Glomerular visceral epithelial cell (primary cell): ENCODE measurements around the gene PID1.

Experiments used
- DNase-seq: peaks from one replicate; pipeline ENCODE4 v3.0.0-alpha.2; 2016; ENCODE audit errors: extremely low spot score

The PID1 gene

DNA sequence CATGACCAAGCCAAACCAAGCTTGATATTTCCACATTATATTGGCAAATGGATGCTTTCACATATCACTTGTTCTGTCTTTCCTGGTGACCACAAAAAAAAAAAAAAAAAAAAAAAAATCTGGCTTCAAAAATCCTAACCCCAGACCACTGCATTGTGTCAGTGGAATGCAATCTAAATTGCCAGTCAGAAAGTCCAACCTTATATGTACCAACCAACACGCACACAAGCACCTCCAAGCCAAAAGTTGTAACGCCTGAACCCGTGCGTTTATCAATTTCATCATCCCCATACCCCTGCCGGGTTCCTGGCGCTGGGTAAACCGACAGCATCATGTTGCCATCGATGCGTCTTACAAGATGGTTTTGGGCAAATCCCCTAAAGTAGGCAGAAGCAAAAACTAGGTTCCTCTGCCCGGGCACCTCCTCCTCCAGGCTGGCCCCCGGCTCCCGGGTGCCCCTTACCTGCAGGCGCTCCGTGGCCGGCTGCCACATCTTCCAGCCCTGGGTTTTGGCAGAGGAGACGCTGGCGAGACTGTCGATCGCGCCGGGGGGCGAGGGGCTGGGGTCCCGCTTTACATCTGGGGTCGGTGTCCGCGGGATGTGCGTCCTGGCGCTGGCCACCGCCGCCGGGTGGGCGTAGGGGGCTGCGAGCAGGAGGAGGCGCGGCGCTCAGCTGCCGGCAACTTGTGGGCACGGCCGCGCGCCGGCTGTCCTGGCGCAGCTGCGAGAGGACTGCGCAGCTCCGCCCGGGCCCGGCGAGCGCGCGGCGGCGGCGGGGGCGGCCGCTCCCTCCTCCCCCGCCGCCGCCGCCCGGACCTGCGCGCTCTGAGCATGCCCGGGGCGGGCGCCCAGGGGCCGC lies at the start of gene PID1:
TSS of gene PID1 (minus strand) at position 737 of the 860 bp plus-strand sequence. CDS start at position 493, 244 bp downstream.
- no peak for DNase-seq

- no peak for DNase-seq
These were observed 48.5 kb upstream of the PID1 start for GRCh38 chr2:229319558-229319957.

DNA sequence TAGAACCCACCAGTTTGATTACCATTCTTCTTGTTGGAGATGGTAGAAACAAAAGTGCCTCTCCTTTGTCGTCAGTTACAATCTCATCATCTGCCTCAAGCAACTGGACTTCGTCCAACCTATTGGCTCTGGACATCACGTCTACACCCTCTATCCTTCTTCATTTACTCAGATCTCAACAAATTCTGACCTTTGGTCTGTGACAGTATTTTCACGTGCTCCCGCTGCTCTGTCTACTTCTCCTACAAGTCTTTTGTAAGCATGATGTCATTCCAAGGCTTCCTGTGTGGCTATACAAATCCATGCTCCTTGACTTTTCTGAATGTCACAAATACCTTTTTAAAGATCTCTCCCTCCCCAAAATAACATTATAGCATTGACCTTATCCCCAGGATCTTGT lies 43.0 kb upstream of the PID1 start:
- no peak for DNase-seq

GRCh38 chr2:229313591-229313990 lies 42.5 kb upstream of the PID1 start:
- DNase-seq = no peak

GRCh38 chr2:229301237-229301636 lies 30.1 kb upstream of the PID1 start:
- no peak for DNase-seq

DNA sequence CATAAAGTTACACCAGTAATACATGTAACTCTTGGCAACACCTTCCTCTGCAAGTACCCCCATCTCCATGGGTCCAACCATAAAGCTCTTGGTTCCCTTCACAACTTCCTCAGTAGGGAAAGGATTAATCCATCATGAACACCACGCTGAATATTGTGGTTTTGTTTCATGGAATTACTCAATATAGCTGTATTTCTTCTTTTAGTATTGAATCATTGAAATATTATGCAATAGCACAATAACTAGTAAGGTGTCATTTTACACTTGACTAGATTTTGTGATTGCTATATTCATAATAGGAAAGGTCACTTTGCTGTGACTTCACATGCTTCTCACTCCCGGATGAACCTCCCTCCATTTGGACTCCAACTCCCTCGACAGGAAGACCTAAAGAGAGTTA lies 29.7 kb upstream of the PID1 start:
- DNase-seq = no peak

- no peak for DNase-seq
These were observed 29.3 kb upstream of the PID1 start for GRCh38 chr2:229300371-229300770.

- no peak for DNase-seq
These were observed 26.2 kb upstream of the PID1 start for GRCh38 chr2:229297247-229297646.

GRCh38 chr2:229296536-229296935 lies 25.4 kb upstream of the PID1 start:
- no peak for DNase-seq

DNA sequence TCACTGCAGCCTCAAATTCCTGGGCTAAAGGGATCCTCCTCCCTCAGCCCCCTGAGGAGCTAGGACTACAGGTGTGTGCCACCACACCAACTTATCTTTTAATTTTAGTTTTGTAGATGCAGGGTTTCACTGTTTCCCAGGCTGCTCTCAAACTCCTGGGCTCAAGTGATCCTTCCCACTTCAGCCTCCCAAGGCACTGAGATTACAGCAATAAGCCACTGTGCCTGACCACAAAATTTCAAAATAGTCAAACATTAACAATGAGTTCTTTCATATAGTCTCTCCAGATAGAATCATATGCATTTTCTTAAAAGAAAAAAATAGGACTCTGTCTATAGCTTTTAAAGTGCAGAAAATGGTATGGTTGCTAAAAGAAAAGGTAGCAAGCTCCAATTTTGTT lies 24.9 kb upstream of the PID1 start:
- no peak for DNase-seq

DNA sequence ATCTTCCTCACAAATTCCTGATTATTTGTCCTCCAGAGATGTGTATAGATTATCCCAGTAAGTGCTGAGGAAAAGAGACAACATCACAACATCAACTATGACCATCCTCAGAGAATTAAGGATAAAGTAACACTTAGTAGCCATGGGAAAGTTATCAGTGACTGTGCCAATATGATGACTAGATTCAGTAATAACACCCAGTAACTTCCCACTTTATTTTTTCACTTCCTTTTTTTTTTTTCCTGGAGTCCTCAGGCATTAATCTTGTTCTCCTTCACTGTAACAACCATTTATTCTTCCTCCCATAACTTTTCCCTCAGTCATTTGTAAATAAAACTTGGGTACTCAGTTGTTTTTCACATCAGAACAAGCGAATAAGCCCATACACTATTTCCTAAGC lies 16.7 kb upstream of the PID1 start:
- no peak for DNase-seq

GRCh38 chr2:229282758-229283546 lies 11.9 kb upstream of the PID1 start:
- no peak for DNase-seq

GRCh38 chr2:229279516-229279915 lies 8.4 kb upstream of the PID1 start:
- DNase-seq = no peak

DNA sequence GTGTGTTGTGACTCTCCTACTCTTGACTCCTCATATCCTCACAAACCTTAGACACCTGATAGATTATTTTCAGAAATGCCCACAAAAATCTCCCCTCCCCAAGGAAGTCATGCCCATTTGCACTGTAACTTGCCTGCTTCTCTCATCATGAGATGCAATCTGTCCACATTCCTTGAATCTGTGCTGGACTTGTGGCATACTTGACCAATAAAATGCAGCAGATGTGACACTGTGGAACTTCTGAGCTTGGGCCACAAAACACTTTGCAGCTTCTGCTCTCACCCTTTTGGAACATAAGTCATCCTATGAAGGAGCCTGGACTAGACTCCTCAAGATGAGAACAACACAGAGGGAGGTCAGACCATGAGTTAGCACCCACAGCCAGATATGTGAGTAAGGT lies 4.4 kb upstream of the PID1 start:
- DNase-seq = no peak

DNA sequence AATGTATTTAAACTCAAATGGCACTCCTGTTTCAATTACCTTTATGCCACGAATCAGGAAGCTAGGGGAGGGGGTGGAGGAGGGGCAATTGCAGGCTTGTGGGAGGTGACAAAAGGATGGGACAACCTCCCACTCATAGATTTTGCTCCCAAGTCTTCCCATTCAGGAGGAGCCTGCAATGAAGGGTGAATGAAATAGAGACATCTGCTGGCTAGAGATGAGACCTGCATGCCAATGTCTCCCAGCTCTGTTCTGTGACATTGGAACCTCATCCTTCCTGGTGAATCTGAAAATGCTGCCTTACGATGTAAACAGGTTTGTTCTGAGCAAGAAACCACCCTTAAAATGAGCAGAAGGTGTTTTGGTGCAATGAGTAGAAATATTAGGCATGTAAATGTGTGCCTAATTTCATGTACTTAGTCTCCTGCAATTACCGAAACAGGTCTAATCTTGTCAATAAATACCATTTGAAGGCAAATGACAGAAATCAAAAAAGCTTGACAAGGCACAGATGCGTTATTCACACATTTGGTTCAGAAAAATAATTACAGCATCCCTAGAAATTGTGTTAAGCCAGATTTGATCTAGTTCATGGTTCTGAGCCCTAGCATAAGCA lies 2.7 kb upstream of the PID1 start:
- DNase-seq = peak; percentile 21

DNA sequence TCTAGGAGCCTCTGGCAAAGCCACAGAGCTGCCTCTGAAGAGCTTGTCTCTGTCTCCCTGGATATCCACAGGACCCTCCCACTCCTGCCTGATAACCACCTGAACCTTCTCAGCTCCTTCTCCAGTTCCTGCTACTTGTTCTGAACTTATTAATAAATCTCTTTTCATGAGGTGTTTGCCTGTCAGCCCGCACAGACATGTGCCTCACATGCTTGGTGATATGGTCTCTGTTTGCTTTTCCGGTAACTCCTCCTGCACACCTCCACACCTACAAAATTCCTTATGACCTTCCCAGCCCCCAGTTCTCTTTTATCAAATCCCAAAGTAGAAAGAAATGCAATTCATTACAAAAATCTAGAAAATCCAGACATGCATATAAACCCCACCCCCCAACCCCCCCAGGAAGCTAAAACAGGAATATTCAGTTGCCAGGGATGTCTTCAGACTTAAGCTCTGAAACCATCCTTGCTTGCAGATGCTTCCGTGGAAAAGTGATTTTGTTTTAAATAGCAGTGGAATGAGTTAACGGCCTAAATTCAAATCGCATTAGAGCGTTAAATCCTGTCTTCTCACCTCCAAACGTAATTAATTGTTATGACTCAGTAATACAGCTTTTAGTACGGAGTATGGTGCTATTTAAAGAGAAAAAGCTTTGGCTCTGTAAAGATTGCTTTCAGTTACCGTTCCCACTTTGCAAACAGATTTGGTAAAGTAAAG lies 2.1 kb upstream of the PID1 start:
- no peak for DNase-seq

- no peak for DNase-seq
These were observed 1.1 kb downstream of the PID1 start for GRCh38 chr2:229269941-229270340.

DNA sequence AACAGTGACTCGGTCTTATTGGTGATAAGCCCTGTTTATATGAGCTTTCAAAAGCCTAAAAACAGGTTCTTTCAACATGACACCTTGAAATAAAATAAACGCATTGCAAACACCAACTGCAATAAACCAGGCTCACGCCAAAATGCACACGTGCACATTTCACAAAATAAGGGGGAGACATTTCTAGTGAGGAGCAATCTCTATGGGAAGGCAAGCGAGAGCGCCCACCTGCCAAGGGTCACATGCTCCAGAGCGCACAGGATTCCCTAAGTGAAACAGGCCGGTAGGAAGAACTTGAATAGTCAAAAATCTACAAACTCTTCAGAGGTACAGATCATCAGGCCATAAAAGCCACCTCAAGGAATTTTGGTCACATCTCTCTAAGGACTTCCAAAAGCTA lies 1.9 kb downstream of the PID1 start:
- DNase-seq = no peak

- no peak for DNase-seq
These were observed 2.5 kb downstream of the PID1 start for GRCh38 chr2:229268626-229269025.

- no peak for DNase-seq
These were observed 4.0 kb downstream of the PID1 start for GRCh38 chr2:229267080-229267479.

- no peak for DNase-seq
These were observed 5.4 kb downstream of the PID1 start for GRCh38 chr2:229265727-229266126.

GRCh38 chr2:229261599-229261998 lies 9.5 kb downstream of the PID1 start:
- DNase-seq = no peak
